ENCODE data around the gene CAMTA1.

GRCh38 chr1:7130127-7130526 lies 344.9 kb downstream of the CAMTA1 start:
- TF ChIP-seq CTCF (IDR thresholded peaks at IDR 0.05; ENCODE audit: poor library complexity, severe bottlenecking) (no peak), RAD21 (conservative IDR thresholded peaks at IDR 0.05) (no peak), EP300 (conservative IDR thresholded peaks at IDR 0.05; ENCODE audit: poor library complexity, severe bottlenecking) (no peak), EZH2 (IDR thresholded peaks at IDR 0.05; ENCODE audit: borderline replicate concordance, insufficient read depth, low read length, poor library complexity, severe bottlenecking) (no peak), POLR2AphosphoS5 (IDR thresholded peaks at IDR 0.05) (no peak), SMC3 (conservative IDR thresholded peaks at IDR 0.05; ENCODE audit: poor library complexity) (no peak), REST (IDR thresholded peaks at IDR 0.05; ENCODE audit: borderline replicate concordance) (no peak), TAF1 (IDR thresholded peaks at IDR 0.05; ENCODE audit: low read depth) (no peak), MXI1 (conservative IDR thresholded peaks at IDR 0.05; ENCODE audit: poor library complexity, severe bottlenecking) (no peak)

Measured in neural cell (in vitro differentiated cells).